Measurements from ENCODE around the gene SIAH1. TPM values are rescaled to one million over a fixed set of nuclear protein-coding genes. Genes with fewer than 3 reads are reported as not detected.
"Not testable (repeated sequence)": the region's sequence is repeated elsewhere in the genome, so short reads cannot be mapped to it uniquely, and the experiment has no call there.

Gene SIAH1
- total and polyA plus RNA-seq, 8 donors = 6.0 to 13.2 (median 9.5) TPM

GRCh38 chr16:48420437-48420836, 35.2 kb upstream of the SIAH1 start:
- intact Hi-C loops (cut with DNase I) = no loop called here
- Histone ChIP-seq H3K9me3 (no peaks in the 10 kb centered on the region), H3K27ac (no peak overlapping the region), H3K36me3 (no peaks in the 10 kb centered on the region), H3K4me3 (no peak overlapping the region), H3K4me1 (no peaks in the 10 kb centered on the region), H3K27me3 (no peaks in the 10 kb centered on the region)
- TF ChIP-seq CTCF (IDR thresholded peaks at IDR 0.05) = no peak
- 68 to 77% methylated on average over 1 of the region's 1 CpG for WGBS, 2 donors
- ATAC-seq (no peak), DNase-seq (no peak), FAIRE-seq (no peak)

- intact Hi-C loops (cut with DNase I); H3K4me3 ChIP-seq: not testable (repeated sequence)
Measured at GRCh38 chr16:48416617-48417016, 31.4 kb upstream of the SIAH1 start.

GRCh38 chr16:48413272-48413671, 28.1 kb upstream of the SIAH1 start:
- DNase-seq = no peak
- 58 to 65% methylated on average over 2 of the region's 2 CpGs for WGBS, 2 donors
- Histone ChIP-seq H3K4me1 (no peaks in the 10 kb centered on the region), H3K27me3 (no peaks in the 10 kb centered on the region), H3K4me3 (no peak overlapping the region), H3K9me3 (no peaks in the 10 kb centered on the region), H3K27ac (no peak overlapping the region), H3K36me3 (no peaks in the 10 kb centered on the region)
- no peak for ATAC-seq
- no peak for FAIRE-seq
- intact Hi-C loops (cut with DNase I) = no loop called here
- no peak for TF ChIP-seq CTCF (IDR thresholded peaks at IDR 0.05)

More at GRCh38 chr16:48416617-48417016, 31.4 kb upstream of the SIAH1 start:
- DNase-seq = peak in 1 of 6 donors; percentile 41
- H3K27me3 ChIP-seq, H3K27ac ChIP-seq, FAIRE-seq, H3K36me3 ChIP-seq, ATAC-seq, H3K4me1 ChIP-seq, H3K9me3 ChIP-seq: not testable (repeated sequence)
- WGBS, 2 donors = 92 to 96% methylated on average over 27 to 29 of the region's 29 CpGs

GRCh38 chr16:48409839-48410632, 24.8 kb upstream of the SIAH1 start:
- TF ChIP-seq CTCF (IDR thresholded peaks at IDR 0.05) = no peak
- 77 to 83% methylated on average over 12 of the region's 12 CpGs for WGBS, 2 donors
- Histone ChIP-seq H3K4me1 (no peaks in the 10 kb centered on the region), H3K27me3 (no peaks in the 10 kb centered on the region), H3K36me3 (no peaks in the 10 kb centered on the region), H3K27ac (peak overlapping the region in 2 of 4 donors; percentile 10 to 62), H3K4me3 (no peak overlapping the region), H3K9me3 (no peaks in the 10 kb centered on the region)
- DNase-seq (peak in 2 of 6 donors; percentile 8 to 59), ATAC-seq (peak; percentile 84 to 92 (median 88)), FAIRE-seq (no peak)
- intact Hi-C loops (cut with DNase I) = no loop called here

GRCh38 chr16:48408688-48409087, 23.5 kb upstream of the SIAH1 start:
- H3K27me3 ChIP-seq = no peaks in the 10 kb centered on the region
- intact Hi-C loops (cut with DNase I) = no loop called here
- no peak for TF ChIP-seq CTCF (IDR thresholded peaks at IDR 0.05)
- FAIRE-seq (no peak), DNase-seq (peak in 1 of 6 donors; percentile 55), ATAC-seq (peak in 1 of 4 donors; percentile 45)
- no peaks in the 10 kb centered on the region for H3K4me1 ChIP-seq
- 91% methylated on average over 7 of the region's 7 CpGs for WGBS, 2 donors
- no peaks in the 10 kb centered on the region for H3K36me3 ChIP-seq
- no peak overlapping the region for H3K4me3 ChIP-seq
- H3K27ac ChIP-seq = no peak overlapping the region
- H3K9me3 ChIP-seq = no peaks in the 10 kb centered on the region

All from pancreas (tissue), 10 donors.